MM.1S (cell line): ENCODE data around the gene CD34.

Experiments used
- EZH2 ChIP-seq: fragments of 300-600 bp; sonication (generic); optimal IDR thresholded peaks from 2 replicates; pipeline ENCODE3; 2017; ENCODE audit warnings: low read depth, mild to moderate bottlenecking, antibody characterized with exemption, low read length, mixed read lengths
- EZH2phosphoT487 ChIP-seq: fragments of 300-600 bp; sonication (generic); IDR thresholded peaks from 2 replicates; pipeline ENCODE4 v1.6.1; 2018; ENCODE audit warnings: antibody characterized with exemption, low read length
- TF ChIP-seq, protein P1 (sequence below): fragments of 300-600 bp; sonication (generic); IDR thresholded peaks from 2 replicates; pipeline ENCODE4 v1.5.1; 2016; ENCODE audit warnings: antibody characterized with exemption, low read length, mixed read lengths

DNA sequence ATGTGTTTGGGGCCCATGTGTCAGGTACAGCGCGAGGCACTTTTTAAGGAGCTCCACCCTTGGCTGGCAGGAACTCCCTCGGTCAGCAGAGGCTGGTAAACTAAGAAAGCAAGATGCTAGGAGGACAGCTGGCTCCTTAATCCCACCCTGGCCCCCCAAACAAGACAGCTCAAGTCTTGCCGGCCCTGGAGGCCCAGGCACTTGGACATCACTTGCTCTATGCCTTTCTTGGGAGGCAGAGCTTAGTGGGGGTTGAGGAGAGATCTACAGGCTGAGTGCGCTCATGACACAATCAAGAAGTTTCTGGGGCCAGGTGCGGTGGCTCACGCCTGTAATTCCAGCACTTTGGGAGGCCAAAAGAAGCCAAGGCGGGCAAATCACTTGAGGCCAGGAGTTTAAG, 78.1 kb downstream of the CD34 start:
- TF ChIP-seq, protein P1, sequence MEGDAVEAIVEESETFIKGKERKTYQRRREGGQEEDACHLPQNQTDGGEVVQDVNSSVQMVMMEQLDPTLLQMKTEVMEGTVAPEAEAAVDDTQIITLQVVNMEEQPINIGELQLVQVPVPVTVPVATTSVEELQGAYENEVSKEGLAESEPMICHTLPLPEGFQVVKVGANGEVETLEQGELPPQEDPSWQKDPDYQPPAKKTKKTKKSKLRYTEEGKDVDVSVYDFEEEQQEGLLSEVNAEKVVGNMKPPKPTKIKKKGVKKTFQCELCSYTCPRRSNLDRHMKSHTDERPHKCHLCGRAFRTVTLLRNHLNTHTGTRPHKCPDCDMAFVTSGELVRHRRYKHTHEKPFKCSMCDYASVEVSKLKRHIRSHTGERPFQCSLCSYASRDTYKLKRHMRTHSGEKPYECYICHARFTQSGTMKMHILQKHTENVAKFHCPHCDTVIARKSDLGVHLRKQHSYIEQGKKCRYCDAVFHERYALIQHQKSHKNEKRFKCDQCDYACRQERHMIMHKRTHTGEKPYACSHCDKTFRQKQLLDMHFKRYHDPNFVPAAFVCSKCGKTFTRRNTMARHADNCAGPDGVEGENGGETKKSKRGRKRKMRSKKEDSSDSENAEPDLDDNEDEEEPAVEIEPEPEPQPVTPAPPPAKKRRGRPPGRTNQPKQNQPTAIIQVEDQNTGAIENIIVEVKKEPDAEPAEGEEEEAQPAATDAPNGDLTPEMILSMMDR = no peak
- no peak for TF ChIP-seq EZH2
- TF ChIP-seq EZH2phosphoT487 = no peak
